SHP77 treated with DMSO at 0.1 percent for 48 hours (cell line): ENCODE measurements around the gene DEFB114.
A peak's percentile ranks its signal among the peaks of the same experiment; 100 is the strongest.

Source experiments
- DNase-seq: peaks from one replicate; lab custom pipeline; 2025; lab: John Stamatoyannopoulos, UW

Gene DEFB114

DNA sequence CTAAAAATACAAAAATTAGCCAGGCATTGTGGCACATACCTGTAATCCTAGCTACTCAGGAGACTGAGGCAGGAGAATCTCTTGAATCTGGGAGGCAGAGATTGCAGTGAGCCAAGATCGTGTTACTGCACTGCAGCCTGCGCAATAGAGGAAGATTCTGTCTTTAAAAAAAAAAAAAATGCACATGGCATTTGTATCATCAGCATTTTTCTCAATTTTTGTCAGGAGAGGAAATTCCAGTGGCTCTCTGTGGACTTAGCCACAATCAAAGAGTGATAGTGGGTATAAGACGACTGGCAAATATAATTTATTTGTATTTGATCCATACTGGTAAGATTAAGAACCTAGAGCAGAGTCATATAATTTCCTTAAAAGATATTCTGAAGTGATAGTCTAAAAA lies 28.6 kb downstream of the DEFB114 start:
- no peak for DNase-seq

DNA sequence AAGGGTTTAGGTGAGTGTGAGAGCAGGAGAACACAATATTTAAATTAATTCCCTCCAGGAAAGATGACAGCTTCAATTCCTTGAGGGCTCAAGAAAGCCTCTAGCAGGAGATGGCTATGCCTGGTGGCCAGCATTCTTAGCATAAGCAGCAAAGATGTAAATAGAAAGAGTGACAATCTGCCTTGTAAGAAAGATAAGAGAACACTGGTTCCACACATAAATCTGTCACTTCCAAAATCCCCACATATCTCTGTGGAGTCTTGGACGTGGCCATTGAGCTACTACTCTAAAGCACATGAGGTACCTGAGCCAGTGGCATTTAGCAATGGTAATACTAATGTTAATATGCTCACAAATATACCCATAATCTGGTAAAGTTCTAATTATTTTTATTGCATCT lies 29.2 kb downstream of the DEFB114 start:
- DNase-seq: no peak

DNA sequence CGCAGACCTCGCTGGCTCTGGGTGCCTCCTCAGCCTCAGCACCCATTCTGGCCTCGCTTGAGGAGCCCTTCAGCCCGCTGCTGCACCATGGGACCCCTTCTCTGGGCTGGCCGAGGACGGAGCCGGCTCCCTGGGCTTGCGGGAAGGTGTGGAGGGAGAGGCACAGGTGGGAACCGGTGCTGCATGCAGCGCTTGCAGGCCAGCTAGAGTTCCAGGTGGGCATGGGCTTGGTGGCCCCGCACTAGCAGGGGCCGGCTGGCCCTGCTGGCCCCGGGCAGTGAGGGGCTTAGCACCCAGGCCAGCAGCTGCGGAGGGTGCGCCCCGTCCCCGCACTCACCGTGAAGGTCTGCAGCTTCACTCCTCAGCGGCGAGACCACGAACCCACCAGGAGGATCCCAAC lies 30.4 kb downstream of the DEFB114 start:
- DNase-seq: no peak

DNA sequence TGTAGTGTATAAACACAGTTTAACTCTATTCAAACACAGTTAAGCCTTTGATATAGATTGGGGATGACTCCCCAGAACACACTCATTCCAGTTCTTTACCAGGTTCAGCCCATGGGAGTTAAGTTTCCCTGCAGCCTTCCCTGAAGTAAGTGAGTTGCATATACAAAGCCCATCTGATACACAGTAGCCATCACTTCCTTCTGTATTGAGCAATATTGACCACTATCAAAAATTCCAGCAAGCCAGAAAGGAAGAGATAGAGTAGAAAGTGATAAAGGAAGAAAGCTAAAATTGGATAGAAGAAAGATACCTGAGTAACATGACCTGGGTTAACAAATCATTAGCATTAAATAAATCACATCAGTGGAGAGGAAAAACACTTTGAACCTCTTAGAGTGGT lies 34.6 kb downstream of the DEFB114 start:
- no peak for DNase-seq

DNA sequence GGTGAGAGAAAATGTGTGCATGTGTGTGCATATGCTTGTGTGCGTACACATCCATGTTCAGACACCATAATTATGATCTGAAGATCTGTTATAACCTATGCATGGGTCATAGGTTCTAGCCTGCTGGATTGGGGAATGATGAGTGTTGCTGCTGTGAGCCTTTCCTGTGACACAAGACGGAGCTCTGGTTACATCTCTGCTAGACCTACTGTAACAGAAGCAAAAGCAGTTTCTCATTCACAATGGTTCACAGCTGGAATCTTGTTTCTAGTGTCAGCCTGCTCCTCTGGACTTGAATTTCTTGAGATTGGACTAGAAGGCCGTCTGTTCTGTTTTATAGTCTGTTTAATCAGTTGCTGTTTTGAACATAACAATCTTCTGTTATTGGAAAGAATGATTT lies 40.1 kb downstream of the DEFB114 start:
- DNase-seq: no peak

DNA sequence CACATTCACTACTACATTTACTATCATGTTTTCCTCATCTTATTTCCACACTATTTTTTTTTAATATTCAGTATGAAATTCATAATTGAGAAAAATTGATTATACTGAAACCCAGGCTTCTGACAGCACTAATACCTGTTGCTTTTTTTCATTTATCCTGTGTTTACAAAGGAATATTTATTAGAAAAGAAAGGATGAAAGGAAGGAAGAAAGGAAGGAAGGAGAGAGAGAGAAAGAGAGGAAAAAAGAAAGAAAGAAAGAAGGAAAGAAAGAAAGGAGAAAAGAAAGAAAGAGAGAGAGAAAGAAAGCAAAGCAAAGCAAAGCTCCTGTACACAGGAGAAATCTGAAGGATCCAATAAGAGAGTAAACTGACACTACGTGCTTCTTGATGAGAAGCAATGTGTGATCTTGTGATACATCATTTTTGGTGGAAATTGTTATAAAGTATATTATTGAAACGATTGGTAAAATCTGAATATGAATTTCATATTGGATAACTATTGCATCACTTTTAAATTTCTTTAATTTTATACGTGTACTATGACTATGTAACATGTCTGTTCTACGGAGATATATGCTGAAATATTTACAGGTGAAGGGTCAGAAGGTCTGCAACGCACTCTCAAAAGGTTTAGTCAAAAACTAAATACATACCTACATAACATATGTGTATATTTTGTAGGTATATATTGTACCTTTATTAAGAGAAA lies 43.9 kb downstream of the DEFB114 start:
- no peak for DNase-seq

DNA sequence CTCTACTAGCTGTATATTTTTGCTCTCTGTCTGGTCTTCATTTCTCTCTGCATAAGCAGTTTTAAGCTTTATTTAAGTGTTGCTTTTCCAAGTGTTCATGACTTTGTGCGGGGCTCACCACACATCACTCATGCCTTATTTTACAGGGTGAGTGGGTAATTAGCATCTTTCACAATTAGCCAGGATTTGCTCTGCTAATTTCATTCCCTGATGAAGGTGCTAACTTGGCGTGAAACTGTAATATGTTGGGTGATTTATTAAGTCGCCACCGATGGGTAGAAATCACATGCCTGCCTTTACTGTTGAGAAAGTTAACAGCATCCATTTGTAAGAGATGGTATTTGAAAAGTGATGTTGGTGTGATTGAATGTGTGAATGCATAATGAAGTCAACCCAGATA lies 44.7 kb downstream of the DEFB114 start:
- no peak for DNase-seq

DNA sequence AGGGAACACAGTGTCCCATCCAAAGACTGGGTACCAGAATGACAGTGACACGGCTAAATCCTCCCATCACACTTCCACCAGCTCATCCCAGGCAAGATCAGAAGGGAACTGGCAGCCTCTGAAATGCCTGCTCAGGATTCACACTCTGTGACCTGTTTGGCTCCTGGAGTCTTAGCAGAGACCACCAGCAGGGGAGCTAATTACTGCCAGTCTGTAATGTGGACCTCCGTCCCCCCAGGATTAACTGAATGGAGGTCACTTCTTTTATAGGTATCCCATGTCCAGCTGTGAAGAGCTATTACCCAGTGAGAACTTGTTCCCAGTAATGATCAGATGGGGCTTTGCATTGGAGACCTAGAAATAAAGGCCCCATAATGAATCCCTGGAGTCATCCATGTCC lies 45.2 kb downstream of the DEFB114 start:
- DNase-seq: no peak

DNA sequence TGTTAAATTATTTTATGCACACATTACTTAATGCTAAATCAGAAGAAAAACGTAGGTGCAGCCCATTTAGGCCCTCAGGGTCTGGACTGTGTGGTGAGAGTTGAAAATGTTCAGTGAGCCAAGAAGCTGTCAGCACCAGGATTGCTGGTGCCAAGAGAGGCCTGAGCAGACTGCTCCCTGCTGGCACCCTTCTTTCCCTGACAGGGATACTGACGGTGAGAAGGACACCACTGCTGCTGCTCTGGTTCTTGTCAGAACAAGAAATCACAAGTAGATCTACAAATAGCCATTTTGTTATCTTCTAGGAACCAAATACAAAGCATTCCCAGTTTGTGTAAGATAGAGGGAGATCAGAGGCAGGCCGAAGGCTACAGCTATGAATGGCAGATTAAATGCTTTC lies 48.9 kb downstream of the DEFB114 start:
- peak; percentile 66 for DNase-seq

DNA sequence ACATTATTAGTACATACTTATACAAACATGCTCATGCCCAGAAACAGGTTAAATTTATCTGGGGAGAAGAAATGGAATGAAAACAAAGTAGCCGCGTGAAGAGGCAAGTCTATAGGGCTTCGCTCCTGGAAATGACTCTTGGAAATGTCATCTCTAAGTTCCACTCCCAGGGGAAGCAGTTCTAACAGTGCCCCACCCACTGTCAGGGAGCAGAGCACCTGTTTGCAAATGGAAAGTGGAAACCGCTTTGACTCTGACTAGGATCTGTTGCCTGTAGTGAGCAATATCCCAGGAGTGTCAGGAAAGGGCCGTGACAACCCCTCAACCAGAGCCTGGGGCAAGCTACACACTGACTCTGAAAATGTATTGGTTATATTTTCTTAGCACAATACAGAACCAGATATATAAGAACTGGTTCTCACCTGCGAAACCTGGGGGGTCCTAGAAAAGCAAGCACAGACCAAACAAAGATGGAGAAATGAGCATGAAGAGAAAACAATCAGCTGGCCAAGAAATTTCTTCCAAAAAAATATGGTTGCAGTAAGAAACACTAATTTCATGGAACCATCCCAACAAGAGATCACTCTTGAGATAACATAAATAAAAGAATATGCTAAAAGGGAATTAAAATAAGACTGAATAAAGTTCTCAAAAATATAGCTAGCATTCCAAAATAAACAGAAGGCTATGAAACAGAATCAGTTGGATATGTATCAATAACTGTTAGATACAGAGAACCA lies 50.2 kb downstream of the DEFB114 start:
- peak; percentile 76 for DNase-seq

DNA sequence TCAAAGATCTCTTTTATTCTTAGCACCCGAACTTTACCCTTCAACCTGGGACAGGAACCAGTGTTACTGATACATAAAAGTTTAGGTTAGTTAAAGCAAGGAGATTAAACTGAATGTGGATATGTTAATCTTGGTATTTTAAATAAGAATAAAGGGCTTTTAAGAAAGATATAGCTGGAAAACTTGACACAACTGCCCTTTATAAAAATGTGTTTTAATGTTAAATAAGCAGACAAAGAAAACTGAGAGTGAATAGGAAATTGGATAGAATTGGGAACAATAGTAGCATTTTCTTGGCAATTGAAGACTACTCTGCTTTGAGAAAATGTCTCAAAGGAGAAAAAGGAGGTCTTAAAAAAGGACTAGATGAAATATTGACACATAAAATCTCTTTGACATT lies 51.8 kb downstream of the DEFB114 start:
- no peak for DNase-seq

DNA sequence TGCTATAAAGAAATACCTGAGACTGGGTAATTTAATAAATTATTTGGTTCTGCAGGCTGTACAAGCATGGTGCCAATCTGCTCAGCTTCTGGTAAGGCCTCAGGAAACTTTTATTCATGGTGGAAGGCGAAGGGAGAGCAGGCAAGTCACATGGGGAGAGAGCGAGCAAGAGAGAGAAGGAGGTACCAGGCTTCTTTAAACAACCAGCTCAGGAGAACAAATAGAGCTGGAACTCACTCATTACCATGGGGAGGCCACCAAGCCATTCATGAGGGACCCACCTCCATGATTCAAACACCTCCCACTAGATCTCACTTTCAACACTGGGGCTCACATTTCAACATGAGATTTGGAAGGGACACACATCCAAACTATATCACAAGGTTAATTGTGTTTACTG lies 52.7 kb downstream of the DEFB114 start:
- no peak for DNase-seq
